GM21529 (cell line): ENCODE results near the gene MLYCD.

ENCODE experiments used
- ATAC-seq: cut with Tn5 transposase; IDR thresholded peaks from one replicate; pipeline ENCODE4 v1.9.1; 2021; ENCODE audit not compliant: unreplicated experiment

The MLYCD gene

GRCh38 chr16:83968891-83969649 lies 70.2 kb downstream of the MLYCD start:
- no peak for ATAC-seq

GRCh38 chr16:83969771-83970429 lies 71.0 kb downstream of the MLYCD start:
- no peak for ATAC-seq

DNA sequence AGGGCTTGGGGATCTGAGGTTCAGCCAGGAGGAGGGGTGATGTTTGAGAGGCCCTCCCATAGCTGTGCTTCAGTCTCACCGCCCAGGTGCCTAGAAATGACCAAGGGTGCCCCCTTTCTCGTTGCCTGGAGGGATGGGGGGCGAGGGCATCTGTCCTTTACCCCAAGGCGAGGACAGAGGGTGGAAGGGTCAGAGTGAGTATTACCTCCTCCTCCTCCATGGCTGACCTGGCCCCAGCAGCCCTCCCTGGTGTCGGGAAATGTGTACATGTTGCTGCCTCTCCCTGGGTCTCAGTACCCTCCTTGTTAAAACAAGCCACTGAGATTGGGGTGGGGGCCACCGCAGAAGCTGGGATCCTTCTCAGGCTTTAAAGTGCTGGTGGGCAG lies 71.5 kb downstream of the MLYCD start:
- ATAC-seq: no peak

DNA sequence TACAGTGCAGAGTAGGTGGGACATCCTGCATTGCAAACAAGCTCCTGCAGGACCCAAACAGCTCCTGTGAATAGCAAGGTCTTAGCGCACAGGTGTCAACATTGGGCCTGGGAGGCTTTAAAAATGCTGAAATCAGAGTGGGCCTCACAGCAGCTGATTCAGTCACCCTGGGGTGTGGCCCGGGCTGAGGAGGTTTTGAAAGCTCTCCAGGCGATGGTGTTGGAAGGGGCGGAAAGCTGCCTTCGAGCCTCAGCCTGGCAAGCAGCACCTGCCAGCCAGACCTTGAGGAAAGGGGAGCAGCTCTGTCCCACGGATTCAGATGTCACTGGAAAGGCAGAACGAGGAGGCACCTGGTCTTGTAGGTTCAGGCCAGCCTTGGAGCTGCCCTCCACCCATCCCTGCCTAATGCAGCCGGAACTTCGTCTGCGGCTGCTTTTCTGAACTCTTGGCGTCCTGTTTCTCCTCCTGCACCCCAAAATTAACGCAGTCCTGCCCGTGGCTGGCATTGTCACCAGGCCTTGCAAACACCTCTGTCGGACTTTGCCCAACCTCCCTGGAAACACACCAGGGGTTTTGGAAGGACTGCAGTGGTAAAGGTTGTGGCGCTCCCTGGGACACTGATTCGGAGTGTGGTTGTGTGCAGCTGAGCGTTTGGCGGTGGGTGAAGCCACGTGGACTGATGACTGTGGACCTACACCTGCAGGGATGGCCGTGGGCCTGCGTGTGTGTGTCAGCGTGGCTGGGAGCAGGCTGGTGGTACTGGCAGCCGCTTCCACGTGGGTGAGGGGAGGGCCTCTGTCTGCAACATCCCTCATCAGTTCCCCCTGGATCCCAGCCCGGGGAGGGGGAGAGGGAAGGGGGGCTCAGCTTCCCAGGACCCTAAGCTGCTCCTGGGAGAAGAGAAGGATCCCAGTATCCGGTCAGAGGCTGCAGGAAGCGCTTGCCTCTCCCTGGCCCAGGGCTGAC lies 72.5 kb downstream of the MLYCD start:
- no peak for ATAC-seq

GRCh38 chr16:83972256-83973008 lies 73.5 kb downstream of the MLYCD start:
- ATAC-seq: no peak

DNA sequence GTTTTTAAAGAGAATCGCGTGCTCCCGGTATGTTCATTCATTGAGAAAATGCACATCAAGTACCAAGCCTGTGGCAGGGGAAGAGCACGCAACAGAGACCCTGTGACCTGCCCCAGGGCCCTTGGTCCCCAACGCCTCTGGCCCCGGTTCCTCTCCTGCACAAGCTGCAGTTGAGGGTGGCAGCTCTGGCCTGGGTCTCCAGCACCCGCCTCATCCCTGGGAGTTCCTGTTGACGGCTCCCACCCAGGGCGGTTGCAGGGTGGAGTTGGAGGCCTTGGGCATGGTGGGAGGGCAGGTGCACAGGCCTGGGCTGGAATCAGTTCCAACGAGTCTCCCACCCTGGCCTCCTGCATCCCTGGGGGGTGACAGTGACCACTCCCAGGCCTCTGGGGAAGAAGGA lies 74.2 kb downstream of the MLYCD start:
- ATAC-seq: no peak

- ATAC-seq: no peak
Observed at GRCh38 chr16:83973581-83974385, 74.9 kb downstream of the MLYCD start.

- ATAC-seq: no peak
Observed at GRCh38 chr16:83974475-83974874, 75.6 kb downstream of the MLYCD start.

DNA sequence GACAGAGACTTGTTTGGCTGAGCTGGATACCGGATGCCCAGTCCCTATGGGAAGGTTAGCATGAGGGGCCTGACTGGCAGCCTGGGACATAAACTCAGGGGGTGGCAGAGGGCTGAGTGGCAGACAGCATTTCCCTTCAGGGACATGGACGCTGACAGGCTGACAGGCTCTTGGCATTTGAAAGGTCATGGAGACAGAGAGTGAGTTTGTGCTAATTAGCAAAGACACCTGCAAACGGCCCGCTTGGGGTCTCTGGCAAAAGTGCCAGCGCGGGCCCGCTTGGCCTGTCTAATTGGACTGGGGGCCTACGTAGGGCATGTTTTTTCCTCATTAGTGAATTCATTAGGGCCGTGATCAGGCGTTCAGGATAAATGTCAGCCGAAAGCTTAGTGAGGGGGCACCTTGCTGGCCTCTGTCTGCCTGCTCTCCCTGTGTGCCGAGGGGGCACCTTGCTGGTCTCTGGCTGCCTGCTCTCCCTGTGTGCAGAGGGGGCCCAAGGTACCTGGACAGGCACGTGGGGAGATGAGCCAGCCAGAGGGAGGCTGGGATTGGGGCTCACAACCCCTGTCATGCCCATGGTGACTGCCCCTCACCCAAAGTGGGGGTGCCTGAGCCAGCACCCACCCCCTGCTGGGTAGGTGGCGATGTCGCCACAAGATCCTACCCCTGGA lies 76.8 kb downstream of the MLYCD start:
- ATAC-seq: no peak
